Panc1 (cell line): ENCODE data around the gene TRMT44.

Experiments used
- CTCF ChIP-seq: fragments of 450-650 bp; IDR thresholded peaks from 2 replicates; pipeline ENCODE4 v1.5.1; 2017; ENCODE audit warnings: mild to moderate bottlenecking
- POLR2AphosphoS5 ChIP-seq: IDR thresholded peaks from 2 replicates; pipeline ENCODE4 v1.6.1; 2012; ENCODE audit warnings: mild to moderate bottlenecking, low read depth, low read length, moderate library complexity
- REST ChIP-seq, 2 experiments: IDR thresholded peaks; 2 replicates each; pipeline ENCODE4 v1.6.1; 2011 to 2012; ENCODE audit warnings: low read depth in 2 of 2, control low read depth in 1 of 2, low read length in 1 of 2, mild to moderate bottlenecking in 1 of 2, moderate library complexity in 1 of 2; ENCODE audit not compliant: insufficient read depth in 1 of 2
- SIN3A ChIP-seq: IDR thresholded peaks from 2 replicates; pipeline ENCODE4 v1.6.1; 2012; ENCODE audit warnings: low read depth, mild to moderate bottlenecking, low read length, moderate library complexity, borderline replicate concordance; ENCODE audit not compliant: insufficient read depth

GRCh38 chr4:8516061-8516573 is 75.5 kb downstream of the TRMT44 start:
- TF ChIP-seq CTCF (no peak), POLR2AphosphoS5 (no peak), REST (IDR thresholded peaks at IDR 0.05; ENCODE audit: insufficient read depth in 1 of 2, low read depth in 2 of 2, low read length in 1 of 2) (no peak), SIN3A (no peak)
